ENCODE measurements around the gene EHMT2. TPM values are rescaled to one million over a fixed set of nuclear protein-coding genes. Genes with fewer than 3 reads are reported as not detected.

EHMT2 gene
- total RNA-seq, 2 donors from 2014 or later, result 113 to 121 TPM

DNA sequence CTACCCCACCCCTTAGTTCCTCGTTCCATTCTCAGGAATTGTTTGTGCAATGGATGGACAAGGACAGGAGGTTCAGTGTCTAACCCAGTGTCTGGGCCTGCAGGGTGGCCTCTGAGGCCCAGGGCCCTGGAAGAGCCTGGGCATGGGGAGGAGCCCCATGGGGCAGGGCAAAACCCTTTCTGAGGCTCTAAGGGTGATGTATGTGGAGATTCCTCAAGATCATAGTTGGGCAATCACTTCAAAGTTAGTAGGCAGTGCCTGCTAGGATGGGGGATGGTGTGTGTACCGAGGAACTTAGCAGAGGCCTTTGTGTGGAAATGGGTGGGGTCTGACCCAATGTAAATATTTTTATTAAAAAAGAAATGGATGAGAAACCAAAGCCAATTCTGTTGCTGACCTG is 23.3 kb upstream of the EHMT2 start:
- TF ChIP-seq, protein P1, sequence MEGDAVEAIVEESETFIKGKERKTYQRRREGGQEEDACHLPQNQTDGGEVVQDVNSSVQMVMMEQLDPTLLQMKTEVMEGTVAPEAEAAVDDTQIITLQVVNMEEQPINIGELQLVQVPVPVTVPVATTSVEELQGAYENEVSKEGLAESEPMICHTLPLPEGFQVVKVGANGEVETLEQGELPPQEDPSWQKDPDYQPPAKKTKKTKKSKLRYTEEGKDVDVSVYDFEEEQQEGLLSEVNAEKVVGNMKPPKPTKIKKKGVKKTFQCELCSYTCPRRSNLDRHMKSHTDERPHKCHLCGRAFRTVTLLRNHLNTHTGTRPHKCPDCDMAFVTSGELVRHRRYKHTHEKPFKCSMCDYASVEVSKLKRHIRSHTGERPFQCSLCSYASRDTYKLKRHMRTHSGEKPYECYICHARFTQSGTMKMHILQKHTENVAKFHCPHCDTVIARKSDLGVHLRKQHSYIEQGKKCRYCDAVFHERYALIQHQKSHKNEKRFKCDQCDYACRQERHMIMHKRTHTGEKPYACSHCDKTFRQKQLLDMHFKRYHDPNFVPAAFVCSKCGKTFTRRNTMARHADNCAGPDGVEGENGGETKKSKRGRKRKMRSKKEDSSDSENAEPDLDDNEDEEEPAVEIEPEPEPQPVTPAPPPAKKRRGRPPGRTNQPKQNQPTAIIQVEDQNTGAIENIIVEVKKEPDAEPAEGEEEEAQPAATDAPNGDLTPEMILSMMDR (conservative IDR thresholded peaks at IDR 0.05), result no peak
- Histone ChIP-seq H3K27me3 (ENCODE audit: control insufficient read depth, insufficient read depth, low read length, poor library complexity, severe bottlenecking) (no peaks in the 10 kb centered on the region), H3K36me3 (ENCODE audit: control insufficient read depth, insufficient read depth, low read length) (no peaks in the 10 kb centered on the region), H3K9ac (ENCODE audit: extremely low read depth, low read length, poor library complexity, severe bottlenecking) (no peak overlapping the region), H3K9me3 (ENCODE audit: control insufficient read depth, low read length) (no peaks in the 10 kb centered on the region), H3K4me1 (ENCODE audit: control insufficient read depth, insufficient read depth, low read length) (no peaks in the 10 kb centered on the region), H3K27ac (ENCODE audit: low read depth, low read length) (no peak overlapping the region), H3K4me3 (ENCODE audit: low read length) (no peak overlapping the region)
- H3K9me3 Mint-ChIP-seq, result no peaks in the 10 kb centered on the region
- DNase-seq, result no peak
- 82 to 94% methylated on average over 2 of the region's 2 CpGs for WGBS, 2 experiments (ENCODE audit: insufficient coverage in 1 of 2, insufficient read length in 1 of 2)
- no peaks in the 10 kb centered on the region for H3K4me1 Mint-ChIP-seq
- no peak overlapping the region for H3K27ac Mint-ChIP-seq
- H3K27me3 Mint-ChIP-seq (ENCODE audit: insufficient read depth), result peaks cover 4% of the 10 kb centered on the region
- no peak overlapping the region for H3K4me3 Mint-ChIP-seq
- no peaks in the 10 kb centered on the region for H3K36me3 Mint-ChIP-seq (ENCODE audit: low read depth)

GRCh38 chr6:31919624-31920303 is 22.3 kb upstream of the EHMT2 start:
- Mint-ChIP-seq H3K9me3 (no peaks in the 10 kb centered on the region), H3K27me3 (ENCODE audit: insufficient read depth) (peaks cover 4% of the 10 kb centered on the region), H3K27ac (no peak overlapping the region), H3K36me3 (ENCODE audit: low read depth) (no peaks in the 10 kb centered on the region), H3K4me1 (no peaks in the 10 kb centered on the region), H3K4me3 (no peak overlapping the region)
- 89 to 92% methylated on average over 2 to 6 of the region's 6 CpGs for WGBS, 2 experiments (ENCODE audit: insufficient coverage in 1 of 2, insufficient read length in 1 of 2)
- H3K9me3 ChIP-seq (ENCODE audit: control insufficient read depth, low read length), result no peaks in the 10 kb centered on the region
- TF ChIP-seq, protein P1 (conservative IDR thresholded peaks at IDR 0.05), result no peak
- DNase-seq, result no peak
- H3K9ac ChIP-seq (ENCODE audit: extremely low read depth, low read length, poor library complexity, severe bottlenecking), result no peak overlapping the region
- H3K4me1 ChIP-seq (ENCODE audit: control insufficient read depth, insufficient read depth, low read length), result no peaks in the 10 kb centered on the region
- no peak overlapping the region for H3K27ac ChIP-seq (ENCODE audit: low read depth, low read length)
- H3K4me3 ChIP-seq (ENCODE audit: low read length), result no peak overlapping the region
- H3K36me3 ChIP-seq (ENCODE audit: control insufficient read depth, insufficient read depth, low read length), result no peaks in the 10 kb centered on the region
- no peaks in the 10 kb centered on the region for H3K27me3 ChIP-seq (ENCODE audit: control insufficient read depth, insufficient read depth, low read length, poor library complexity, severe bottlenecking)

DNA sequence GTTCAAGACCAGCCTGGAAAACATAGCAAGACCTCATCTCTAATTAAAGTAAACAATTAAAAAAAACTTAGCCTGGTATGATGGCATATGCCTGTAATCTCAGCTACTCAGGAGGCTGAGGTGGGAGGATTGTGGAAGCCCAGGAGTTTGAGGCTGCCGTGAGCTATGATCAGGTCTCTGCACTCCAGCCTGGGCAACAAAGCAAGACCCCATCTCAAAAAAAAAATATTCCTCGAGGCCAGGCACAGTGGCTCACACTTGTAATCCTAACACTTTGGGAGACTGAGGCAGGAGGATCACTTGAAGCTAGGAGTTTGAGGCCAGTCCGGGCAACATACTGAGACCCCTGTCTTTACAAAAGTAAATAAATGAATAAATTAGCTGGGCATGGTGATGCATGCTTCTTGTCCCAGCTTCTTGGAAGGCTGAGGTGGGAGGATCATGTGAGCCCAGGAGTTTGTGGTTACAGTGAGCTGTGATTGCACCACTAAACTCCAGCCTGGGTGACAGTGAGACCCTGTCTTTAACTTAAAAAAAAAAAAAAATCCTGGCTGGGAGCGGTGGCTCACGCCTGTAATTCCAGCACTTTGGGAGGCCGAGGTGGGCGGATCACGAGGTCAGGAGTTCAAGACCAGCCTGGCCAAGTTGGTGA is 20.7 kb upstream of the EHMT2 start:
- no peak overlapping the region for H3K27ac ChIP-seq (ENCODE audit: low read depth, low read length)
- H3K9me3 Mint-ChIP-seq, result no peaks in the 10 kb centered on the region
- H3K27me3 Mint-ChIP-seq (ENCODE audit: insufficient read depth), result peaks cover 7% of the 10 kb centered on the region
- no peaks in the 10 kb centered on the region for H3K4me1 Mint-ChIP-seq
- H3K27ac Mint-ChIP-seq, result no peak overlapping the region
- no peak overlapping the region for H3K4me3 Mint-ChIP-seq
- no peak overlapping the region for H3K9ac ChIP-seq (ENCODE audit: extremely low read depth, low read length, poor library complexity, severe bottlenecking)
- TF ChIP-seq, protein P1 (conservative IDR thresholded peaks at IDR 0.05), result no peak
- H3K9me3 ChIP-seq (ENCODE audit: control insufficient read depth, low read length), result no peaks in the 10 kb centered on the region
- H3K36me3 ChIP-seq (ENCODE audit: control insufficient read depth, insufficient read depth, low read length), result no peaks in the 10 kb centered on the region
- H3K4me3 ChIP-seq (ENCODE audit: low read length), result no peak overlapping the region
- no peaks in the 10 kb centered on the region for H3K27me3 ChIP-seq (ENCODE audit: control insufficient read depth, insufficient read depth, low read length, poor library complexity, severe bottlenecking)
- no peak for DNase-seq
- 94 to 95% methylated on average over 7 to 8 of the region's 8 CpGs for WGBS, 2 experiments (ENCODE audit: insufficient coverage in 1 of 2, insufficient read length in 1 of 2)
- no peaks in the 10 kb centered on the region for H3K4me1 ChIP-seq (ENCODE audit: control insufficient read depth, insufficient read depth, low read length)
- H3K36me3 Mint-ChIP-seq (ENCODE audit: low read depth), result no peaks in the 10 kb centered on the region

Measured in endodermal cell (in vitro differentiated cells).